CD8-positive, alpha-beta memory T cell (primary cell): ENCODE measurements around the gene ACTR2. TPM values are rescaled to one million over a fixed set of nuclear protein-coding genes. Genes with fewer than 3 reads are reported as not detected.

ENCODE experiments used
- CTCF ChIA-PET: fragments of 350-600 bp; sonication (Branson Sonifier 250); formaldehyde crosslinking; loops from one replicate; lab custom pipeline; 2021; ENCODE audit warnings: antibody characterized with exemption; lab: Charles Lee
- POLR2A ChIA-PET: fragments of 350-600 bp; sonication (Branson Sonifier 250); formaldehyde crosslinking; loops from one replicate; lab custom pipeline; 2021; ENCODE audit warnings: antibody characterized with exemption; lab: Charles Lee
- DNase-seq, 5 donors: peaks; one replicate each; pipeline versions ENCODE4 v3.0.0 to v3.0.0-alpha.2; 2020 to 2022; ENCODE audit warnings: mixed read lengths in 1 of 5
- H3K27ac ChIP-seq: one replicate; pipeline ENCODE4 v1.7.0; 2013; ENCODE audit warnings: low read depth, mild to moderate bottlenecking, low read length, moderate library complexity
- H3K27me3 ChIP-seq: 2 replicates; pipeline ENCODE4 v1.7.0; 2013; ENCODE audit warnings: low read length, mild to moderate bottlenecking; ENCODE audit not compliant: insufficient read depth, poor library complexity, severe bottlenecking
- H3K36me3 ChIP-seq: 2 replicates; pipeline ENCODE4 v1.7.0; 2013; ENCODE audit warnings: mild to moderate bottlenecking, low read length, moderate library complexity; ENCODE audit not compliant: insufficient read depth
- H3K4me1 ChIP-seq: 2 replicates; pipeline ENCODE4 v1.7.0; 2013; ENCODE audit warnings: mild to moderate bottlenecking, low read length, moderate library complexity; ENCODE audit not compliant: insufficient read depth
- H3K4me3 ChIP-seq: 2 replicates; pipeline ENCODE4 v1.7.0; 2013; ENCODE audit warnings: mild to moderate bottlenecking, low read length
- H3K9me3 ChIP-seq: 2 replicates; pipeline ENCODE4 v1.7.0; 2013; ENCODE audit warnings: mild to moderate bottlenecking, low read length
- H3K27ac Mint-ChIP-seq, 8 donors: one replicate each; pipeline ENCODE4 v1.8.0; 2020 to 2021; ENCODE audit warnings: mixed read lengths in 8 of 8, mild to moderate bottlenecking in 6 of 8, inconsistent platforms in 3 of 8, moderate library complexity in 3 of 8
- H3K27me3 Mint-ChIP-seq, 2 donors: one replicate each; pipeline ENCODE4 v1.8.0; 2020 to 2021; ENCODE audit warnings: mixed read lengths in 2 of 2, mild to moderate bottlenecking in 1 of 2, moderate library complexity in 1 of 2
- H3K36me3 Mint-ChIP-seq, 3 donors: one replicate each; pipeline ENCODE4 v1.8.0; 2020 to 2021; ENCODE audit warnings: mixed read lengths in 3 of 3, inconsistent platforms in 1 of 3, mild to moderate bottlenecking in 1 of 3
- H3K4me1 Mint-ChIP-seq, 3 donors: one replicate each; pipeline ENCODE4 v1.8.0; 2020 to 2021; ENCODE audit warnings: mixed read lengths in 3 of 3, inconsistent platforms in 1 of 3, mild to moderate bottlenecking in 1 of 3
- H3K4me3 Mint-ChIP-seq, 7 donors: one replicate each; pipeline ENCODE4 v1.8.0; 2020 to 2021; ENCODE audit warnings: mixed read lengths in 7 of 7, mild to moderate bottlenecking in 6 of 7, moderate library complexity in 4 of 7, inconsistent platforms in 2 of 7
- H3K9me3 Mint-ChIP-seq, 5 donors: one replicate each; pipeline ENCODE4 v1.8.0; 2020 to 2022; ENCODE audit warnings: mixed read lengths in 5 of 5, mild to moderate bottlenecking in 3 of 5, moderate library complexity in 2 of 5, inconsistent platforms in 1 of 5
- polyA plus RNA-seq: library from polyadenylated mRNA; unstranded; fragments of 300-500 nt; fragmentation: Illumina TruSeq; gene quantifications from one replicate; pipeline ENCODE4 v1.2.3, GENCODE V29; 2021
- total RNA-seq, 2 experiments: library from RNA; stranded (reverse); gene quantifications; one replicate each; pipeline ENCODE4 v1.2.3, GENCODE V29; 2021

The ACTR2 gene
- total and polyA plus RNA-seq, 3 experiments from 2014 or later = 294 to 306 (median 299) TPM

DNA sequence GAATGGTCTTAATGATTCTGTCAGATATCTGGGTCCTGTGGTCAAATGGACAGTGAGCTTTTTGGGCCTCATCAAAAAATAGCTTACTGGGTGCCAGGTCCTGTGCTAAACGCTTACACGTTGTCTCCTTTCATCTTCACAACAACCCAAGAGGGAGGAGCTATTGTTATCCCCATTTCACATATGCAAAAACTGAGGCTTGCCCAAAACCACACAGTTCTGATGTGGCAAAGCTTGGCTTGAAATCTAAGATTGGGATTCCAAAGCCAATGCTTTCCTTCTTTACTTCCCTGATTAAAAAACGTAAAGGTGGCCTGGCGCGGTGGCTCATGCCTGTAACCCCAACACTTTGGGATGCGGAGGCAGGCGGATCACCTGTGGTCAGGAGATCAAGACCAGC lies 69.3 kb downstream of the ACTR2 start:
- H3K27ac Mint-ChIP-seq = no peak overlapping the region

GRCh38 chr2:65297544-65297943 lies 69.9 kb downstream of the ACTR2 start:
- H3K27ac ChIP-seq = no peak overlapping the region
- peaks cover 33% of the 10 kb centered on the region for H3K4me1 ChIP-seq
- H3K9me3 ChIP-seq = no peaks in the 10 kb centered on the region
- Mint-ChIP-seq H3K4me3 (no peak overlapping the region), H3K9me3 (peaks cover 0 to 1% (median 0%) of the 10 kb centered on the region in 5 donors), H3K27me3 (peaks cover 12 to 15% of the 10 kb centered on the region in 2 donors), H3K27ac (no peak overlapping the region), H3K36me3 (no peaks in the 10 kb centered on the region), H3K4me1 (peaks cover 29 to 37% (median 34%) of the 10 kb centered on the region in 3 donors)
- DNase-seq = no peak
- H3K4me3 ChIP-seq = no peak overlapping the region
- POLR2A ChIA-PET = no interaction called here
- CTCF ChIA-PET = no interaction called here
- H3K27me3 ChIP-seq = no peaks in the 10 kb centered on the region
- H3K36me3 ChIP-seq = no peaks in the 10 kb centered on the region

More for the DNA sequence above, 69.3 kb downstream of the ACTR2 start:
- H3K4me3 Mint-ChIP-seq = no peak overlapping the region
- peaks cover 0 to 1% (median 0%) of the 10 kb centered on the region in 5 donors for H3K9me3 Mint-ChIP-seq
- H3K27me3 Mint-ChIP-seq = peaks cover 12 to 16% of the 10 kb centered on the region in 2 donors
- peaks cover 23 to 31% (median 29%) of the 10 kb centered on the region in 3 donors for H3K4me1 Mint-ChIP-seq
- no peak for DNase-seq
- H3K4me1 ChIP-seq = peaks cover 27% of the 10 kb centered on the region
- no peaks in the 10 kb centered on the region for H3K9me3 ChIP-seq
- CTCF ChIA-PET = interaction anchor here (0.9 kb wide), 1 partner anchor 139 kb away, joined by 3 read pairs; no protein-coding TSS in a partner anchor
- no peaks in the 10 kb centered on the region for H3K36me3 Mint-ChIP-seq
- no peaks in the 10 kb centered on the region for H3K36me3 ChIP-seq
- H3K27ac ChIP-seq = no peak overlapping the region
- H3K27me3 ChIP-seq = no peaks in the 10 kb centered on the region
- POLR2A ChIA-PET = no interaction called here
- no peak overlapping the region for H3K4me3 ChIP-seq

DNA sequence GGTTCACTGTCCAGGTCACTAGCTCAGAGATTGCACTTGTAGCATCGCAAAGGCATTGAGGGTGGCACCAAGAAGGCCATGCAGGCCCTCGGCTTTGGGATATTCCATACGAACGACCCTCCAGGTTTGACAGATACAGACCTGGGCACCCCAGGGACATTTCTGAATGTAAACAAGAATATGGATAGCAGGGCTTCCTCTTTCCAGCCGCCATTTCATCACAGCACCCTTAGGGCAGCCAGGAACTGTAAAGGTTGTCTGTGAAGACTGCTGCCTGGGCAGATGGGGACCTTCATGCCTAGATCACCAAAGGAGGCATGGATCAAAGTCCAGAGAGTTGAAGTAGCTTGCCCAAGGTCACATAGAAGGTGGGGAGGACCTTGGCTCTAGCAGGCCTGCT lies 70.5 kb downstream of the ACTR2 start:
- H3K4me3 Mint-ChIP-seq = no peak overlapping the region
- POLR2A ChIA-PET = interaction anchor here (2.0 kb wide), 1 partner anchor 71 kb away, joined by 4 read pairs; the partner anchor contains the start of gene ACTR2
- peaks cover 0 to 1% (median 0%) of the 10 kb centered on the region in 5 donors for H3K9me3 Mint-ChIP-seq
- no peak overlapping the region for H3K4me3 ChIP-seq
- H3K4me1 ChIP-seq = peaks cover 37% of the 10 kb centered on the region
- H3K27me3 ChIP-seq = no peaks in the 10 kb centered on the region
- CTCF ChIA-PET = no interaction called here
- H3K9me3 ChIP-seq = no peaks in the 10 kb centered on the region
- no peaks in the 10 kb centered on the region for H3K36me3 ChIP-seq
- H3K27ac Mint-ChIP-seq = no peak overlapping the region
- no peak overlapping the region for H3K27ac ChIP-seq
- H3K4me1 Mint-ChIP-seq = peaks cover 32 to 40% (median 36%) of the 10 kb centered on the region in 3 donors
- H3K36me3 Mint-ChIP-seq = no peaks in the 10 kb centered on the region
- peaks cover 10 to 15% of the 10 kb centered on the region in 2 donors for H3K27me3 Mint-ChIP-seq
- no peak for DNase-seq

GRCh38 chr2:65299246-65299645 lies 71.6 kb downstream of the ACTR2 start:
- no peaks in the 10 kb centered on the region for H3K27me3 ChIP-seq
- no peaks in the 10 kb centered on the region for H3K36me3 ChIP-seq
- H3K4me3 Mint-ChIP-seq = peak overlapping the region in 1 of 7 donors; percentile 50
- peaks cover 37% of the 10 kb centered on the region for H3K4me1 ChIP-seq
- ChIA-PET POLR2A (interaction anchor here (2.0 kb wide), 1 partner anchor 72 kb away, joined by 4 read pairs; the partner anchor contains the start of gene ACTR2), CTCF (no interaction called here)
- peaks cover 0 to 1% (median 0%) of the 10 kb centered on the region in 5 donors for H3K9me3 Mint-ChIP-seq
- DNase-seq = peak in 1 of 5 donors; percentile 54
- no peaks in the 10 kb centered on the region for H3K36me3 Mint-ChIP-seq
- H3K9me3 ChIP-seq = no peaks in the 10 kb centered on the region
- H3K27ac ChIP-seq = no peak overlapping the region
- H3K4me1 Mint-ChIP-seq = peaks cover 32 to 40% (median 36%) of the 10 kb centered on the region in 3 donors
- H3K27me3 Mint-ChIP-seq = peaks cover 10 to 15% of the 10 kb centered on the region in 2 donors
- H3K4me3 ChIP-seq = no peak overlapping the region
- peak overlapping the region in 1 of 8 donors; percentile 70 for H3K27ac Mint-ChIP-seq

DNA sequence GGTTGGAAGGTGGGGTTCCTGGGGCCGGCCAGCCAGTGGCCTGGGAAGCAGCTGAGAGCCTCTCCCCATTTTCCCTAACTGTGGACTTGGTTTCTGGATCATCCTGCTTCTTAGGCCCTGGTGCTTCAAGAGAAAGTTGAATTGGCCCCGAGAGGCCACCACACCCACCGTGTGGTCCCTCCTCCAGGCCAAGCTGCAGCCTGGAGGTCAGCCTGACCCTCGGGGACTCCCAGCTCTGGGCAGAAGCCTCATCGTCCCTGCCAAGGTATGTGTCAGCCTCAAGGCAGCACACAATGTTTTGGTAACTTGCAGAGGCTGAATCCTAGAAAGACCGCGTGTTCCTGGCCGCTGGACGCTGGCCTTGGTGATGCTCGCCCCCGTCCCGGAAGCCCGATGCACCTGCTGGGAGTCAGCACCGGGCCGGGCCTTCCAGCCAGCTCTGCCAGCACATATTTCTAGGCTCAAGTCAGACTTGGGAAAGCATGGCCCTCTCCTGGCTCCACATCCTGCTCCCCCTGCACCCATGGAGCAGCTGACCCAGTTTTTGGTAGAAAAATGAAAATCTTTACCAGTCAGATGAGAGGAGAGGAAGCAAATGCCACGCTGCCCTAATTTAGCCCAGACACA lies 72.6 kb downstream of the ACTR2 start:
- DNase-seq = no peak
- Histone ChIP-seq H3K36me3 (no peaks in the 10 kb centered on the region), H3K9me3 (no peaks in the 10 kb centered on the region), H3K27me3 (no peaks in the 10 kb centered on the region), H3K4me1 (peaks cover 37% of the 10 kb centered on the region), H3K27ac (no peak overlapping the region), H3K4me3 (peak overlapping the region; percentile 53)
- H3K4me3 Mint-ChIP-seq = peak overlapping the region; percentile 80 to 91 (median 82)
- H3K36me3 Mint-ChIP-seq = no peaks in the 10 kb centered on the region
- H3K27ac Mint-ChIP-seq = peak overlapping the region in 6 of 8 donors; percentile 70 to 95 (median 90)
- H3K9me3 Mint-ChIP-seq = peaks cover 0 to 1% (median 0%) of the 10 kb centered on the region in 5 donors
- H3K4me1 Mint-ChIP-seq = peaks cover 32 to 40% (median 36%) of the 10 kb centered on the region in 3 donors
- ChIA-PET POLR2A (interaction anchor here (0.5 to 2.0 kb wide), 3 partner anchors 73 to 818 kb away, joined by 4 to 7 read pairs (median 4); partner anchors contain the start of gene ACTR2), CTCF (interaction anchor here (1.9 kb wide), 1 partner anchor 11 kb away, joined by 4 read pairs; no protein-coding TSS in a partner anchor)
- peaks cover 5 to 10% of the 10 kb centered on the region in 2 donors for H3K27me3 Mint-ChIP-seq

GRCh38 chr2:65300761-65301711 lies 73.4 kb downstream of the ACTR2 start:
- H3K9me3 Mint-ChIP-seq = peaks cover 0 to 1% (median 0%) of the 10 kb centered on the region in 5 donors
- Histone ChIP-seq H3K4me1 (peaks cover 37% of the 10 kb centered on the region), H3K4me3 (peak overlapping the region; percentile 53), H3K27ac (peak overlapping the region; percentile 28), H3K9me3 (no peaks in the 10 kb centered on the region), H3K27me3 (no peaks in the 10 kb centered on the region), H3K36me3 (no peaks in the 10 kb centered on the region)
- CTCF ChIA-PET = interaction anchor here (0.7 to 1.9 kb wide), 2 partner anchors 10 to 207 kb away, joined by 3 to 4 read pairs; no protein-coding TSS in a partner anchor
- peaks cover 4 to 10% of the 10 kb centered on the region in 2 donors for H3K27me3 Mint-ChIP-seq
- DNase-seq = peak; percentile 46 to 84 (median 76)
- no peaks in the 10 kb centered on the region for H3K36me3 Mint-ChIP-seq
- peak overlapping the region; percentile 80 to 91 (median 82) for H3K4me3 Mint-ChIP-seq
- POLR2A ChIA-PET = interaction anchor here (0.5 to 1.0 kb wide), 3 partner anchors 74 to 819 kb away, joined by 4 to 7 read pairs (median 5); partner anchors contain the start of genes ACTR2 and CEP68
- H3K4me1 Mint-ChIP-seq = peaks cover 32 to 40% (median 36%) of the 10 kb centered on the region in 3 donors
- H3K27ac Mint-ChIP-seq = peak overlapping the region; percentile 52 to 95 (median 86)

DNA sequence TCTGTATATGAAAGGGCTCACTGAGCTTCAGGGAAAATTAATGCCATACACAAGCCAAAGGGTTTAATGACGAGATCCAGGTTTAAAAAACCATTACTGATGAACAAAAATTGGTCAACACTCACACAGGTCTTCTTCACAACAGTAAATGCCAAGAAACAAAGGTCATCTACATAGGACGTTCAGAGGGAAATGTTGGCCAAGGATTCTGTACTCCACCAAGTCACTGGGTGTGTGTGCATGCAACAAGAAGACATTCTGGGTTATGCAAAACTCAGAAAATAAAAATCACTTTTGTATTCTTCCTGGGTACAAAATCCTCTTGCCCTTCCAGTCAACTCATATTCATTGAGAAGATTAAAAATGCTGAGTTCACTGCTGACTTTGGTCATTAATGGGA lies 78.3 kb downstream of the ACTR2 start:
- H3K27ac ChIP-seq = no peak overlapping the region
- Mint-ChIP-seq H3K4me1 (peaks cover 18 to 20% (median 19%) of the 10 kb centered on the region in 3 donors), H3K9me3 (no peaks in the 10 kb centered on the region), H3K27ac (no peak overlapping the region), H3K27me3 (peaks cover 0 to 4% of the 10 kb centered on the region in 2 donors), H3K4me3 (no peak overlapping the region), H3K36me3 (no peaks in the 10 kb centered on the region)
- H3K4me1 ChIP-seq = peaks cover 19% of the 10 kb centered on the region
- ChIA-PET CTCF (no interaction called here), POLR2A (no interaction called here)
- no peaks in the 10 kb centered on the region for H3K36me3 ChIP-seq
- H3K27me3 ChIP-seq = no peaks in the 10 kb centered on the region
- no peak overlapping the region for H3K4me3 ChIP-seq
- DNase-seq = no peak
- no peaks in the 10 kb centered on the region for H3K9me3 ChIP-seq
